Measurements from ENCODE around the gene PRDM16.
A peak's percentile ranks its signal among the peaks of the same experiment; 100 is the strongest.

PRDM16 gene

GRCh38 chr1:3350506-3351261 lies 281.7 kb downstream of the PRDM16 start:
- DNase-seq, result no peak
- in situ Hi-C loops (cut with HindIII; ENCODE audit: low pct_ligation_motif_present, low pct_unique_long_range_greater_than_20kb, low sequenced_read_pairs), result no loop called here

- DNase-seq, result no peak
- in situ Hi-C loops (cut with HindIII; ENCODE audit: low pct_ligation_motif_present, low pct_unique_long_range_greater_than_20kb, low sequenced_read_pairs), result no loop called here
Measured at GRCh38 chr1:3351449-3352298, 282.7 kb downstream of the PRDM16 start.

- in situ Hi-C loops (cut with HindIII; ENCODE audit: low pct_ligation_motif_present, low pct_unique_long_range_greater_than_20kb, low sequenced_read_pairs), result no loop called here
- DNase-seq, result no peak
Measured at GRCh38 chr1:3352299-3352951, 283.4 kb downstream of the PRDM16 start.

GRCh38 chr1:3352952-3353331 lies 283.9 kb downstream of the PRDM16 start:
- in situ Hi-C loops (cut with HindIII; ENCODE audit: low pct_ligation_motif_present, low pct_unique_long_range_greater_than_20kb, low sequenced_read_pairs), result no loop called here
- DNase-seq, result peak; percentile 36

GRCh38 chr1:3353876-3354275 lies 284.9 kb downstream of the PRDM16 start:
- in situ Hi-C loops (cut with HindIII; ENCODE audit: low pct_ligation_motif_present, low pct_unique_long_range_greater_than_20kb, low sequenced_read_pairs), result no loop called here
- no peak for DNase-seq

- in situ Hi-C loops (cut with HindIII; ENCODE audit: low pct_ligation_motif_present, low pct_unique_long_range_greater_than_20kb, low sequenced_read_pairs), result no loop called here
- DNase-seq, result no peak
Measured at GRCh38 chr1:3355089-3355488, 286.1 kb downstream of the PRDM16 start.

- no peak for DNase-seq
- in situ Hi-C loops (cut with HindIII; ENCODE audit: low pct_ligation_motif_present, low pct_unique_long_range_greater_than_20kb, low sequenced_read_pairs), result no loop called here
Measured at GRCh38 chr1:3355894-3356826, 287.2 kb downstream of the PRDM16 start.

- in situ Hi-C loops (cut with HindIII; ENCODE audit: low pct_ligation_motif_present, low pct_unique_long_range_greater_than_20kb, low sequenced_read_pairs), result no loop called here
- no peak for DNase-seq
Measured at GRCh38 chr1:3356827-3357460, 287.9 kb downstream of the PRDM16 start.

- in situ Hi-C loops (cut with HindIII; ENCODE audit: low pct_ligation_motif_present, low pct_unique_long_range_greater_than_20kb, low sequenced_read_pairs), result no loop called here
- DNase-seq, result no peak
Measured at GRCh38 chr1:3357526-3358297, 288.7 kb downstream of the PRDM16 start.

GRCh38 chr1:3359351-3359750 lies 290.3 kb downstream of the PRDM16 start:
- in situ Hi-C loops (cut with HindIII; ENCODE audit: low pct_ligation_motif_present, low pct_unique_long_range_greater_than_20kb, low sequenced_read_pairs), result no loop called here
- no peak for DNase-seq

GRCh38 chr1:3359756-3360440 lies 290.9 kb downstream of the PRDM16 start:
- in situ Hi-C loops (cut with HindIII; ENCODE audit: low pct_ligation_motif_present, low pct_unique_long_range_greater_than_20kb, low sequenced_read_pairs), result no loop called here
- DNase-seq, result no peak

- in situ Hi-C loops (cut with HindIII; ENCODE audit: low pct_ligation_motif_present, low pct_unique_long_range_greater_than_20kb, low sequenced_read_pairs), result no loop called here
- no peak for DNase-seq
Measured at GRCh38 chr1:3360646-3361257, 291.7 kb downstream of the PRDM16 start.

GRCh38 chr1:3363023-3363422 lies 294.0 kb downstream of the PRDM16 start:
- no peak for DNase-seq
- in situ Hi-C loops (cut with HindIII; ENCODE audit: low pct_ligation_motif_present, low pct_unique_long_range_greater_than_20kb, low sequenced_read_pairs), result no loop called here

GRCh38 chr1:3363756-3364155 lies 294.8 kb downstream of the PRDM16 start:
- in situ Hi-C loops (cut with HindIII; ENCODE audit: low pct_ligation_motif_present, low pct_unique_long_range_greater_than_20kb, low sequenced_read_pairs), result no loop called here
- DNase-seq, result no peak

- no peak for DNase-seq
- in situ Hi-C loops (cut with HindIII; ENCODE audit: low pct_ligation_motif_present, low pct_unique_long_range_greater_than_20kb, low sequenced_read_pairs), result no loop called here
Measured at GRCh38 chr1:3364551-3364950, 295.5 kb downstream of the PRDM16 start.

GRCh38 chr1:3364983-3365382 lies 296.0 kb downstream of the PRDM16 start:
- in situ Hi-C loops (cut with HindIII; ENCODE audit: low pct_ligation_motif_present, low pct_unique_long_range_greater_than_20kb, low sequenced_read_pairs), result no loop called here
- DNase-seq, result no peak

Measured in ACHN (cell line).